ENCODE data around the gene TMEM272. TPM values are rescaled to one million over a fixed set of nuclear protein-coding genes. Genes with fewer than 3 reads are reported as not detected.

TMEM272 gene
- total and polyA plus RNA-seq, 2 of the 13 experiments (the other 11 are each of a cell fraction or from before 2014, with no cell fraction given), result 0.37 to 0.62 TPM

- H4K20me1 ChIP-seq (ENCODE audit: insufficient read depth, low read length), result no peaks in the 10 kb centered on the region
- intact Hi-C loops (cut with micrococcal nuclease; ENCODE audit: unreplicated experiment), result no loop called here
- no TSS peak for BruUV-seq (replicated peaks)
- CTCF ChIA-PET (ENCODE audit: low intra/inter-chr PET ratio, low total read pairs), result no interaction called here
- no peak for ATAC-seq
- POLR2A ChIA-PET, result no interaction called here
- H3K79me2 ChIP-seq (ENCODE audit: insufficient read depth, low read length), result no peaks in the 10 kb centered on the region
- in situ Hi-C loops (cut with HindIII; ENCODE audit: extremely low pct_ligation_motif_present, low pct_unique_long_range_greater_than_20kb), result no loop called here
- H3K27me3 ChIP-seq (ENCODE audit: control insufficient read depth in 1 of 2, insufficient read depth in 2 of 2, low read length in 2 of 2), result no peaks in the 10 kb centered on the region
- H3K9ac ChIP-seq (ENCODE audit: insufficient read depth, low read depth, low read length), result no peak overlapping the region
- no peak overlapping the region for H3K4me3 ChIP-seq (replicated peaks in 1 of 3; ENCODE audit: insufficient read depth in 1 of 3, low read depth in 2 of 3, low read length in 3 of 3)
- 51% methylated on average over 2 of the region's 2 CpGs for WGBS (ENCODE audit: low lambda C conversion rate)
- H3K27ac ChIP-seq (ENCODE audit: extremely low read length, insufficient read depth, low read length), result no peak overlapping the region
- H2AFZ ChIP-seq (ENCODE audit: low read length), result no peak overlapping the region
- TF ChIP-seq ZSCAN9 (CRISPR knock-in tag; IDR thresholded peaks at IDR 0.05; ENCODE audit: borderline replicate concordance), result no peak
- no peak for TF ChIP-seq ZNF563 (CRISPR knock-in tag; IDR thresholded peaks at IDR 0.05)
- no peaks in the 10 kb centered on the region for H3K4me1 ChIP-seq (ENCODE audit: insufficient read depth, low read length)
- no peaks in the 10 kb centered on the region for H3K36me3 ChIP-seq (replicated peaks in 1 of 2; ENCODE audit: control insufficient read depth in 1 of 2, insufficient read depth in 2 of 2, low read length in 2 of 2)
- H3K4me2 ChIP-seq (ENCODE audit: low read depth, low read length), result no peak overlapping the region
- FAIRE-seq, result no peak
- DNase-seq (ENCODE audit: low spot score), result no peak
- H3K9me3 ChIP-seq (ENCODE audit: low read length), result no peaks in the 10 kb centered on the region
These were observed 21.1 kb downstream of the TMEM272 start for GRCh38 chr13:51823863-51824262.

DNA sequence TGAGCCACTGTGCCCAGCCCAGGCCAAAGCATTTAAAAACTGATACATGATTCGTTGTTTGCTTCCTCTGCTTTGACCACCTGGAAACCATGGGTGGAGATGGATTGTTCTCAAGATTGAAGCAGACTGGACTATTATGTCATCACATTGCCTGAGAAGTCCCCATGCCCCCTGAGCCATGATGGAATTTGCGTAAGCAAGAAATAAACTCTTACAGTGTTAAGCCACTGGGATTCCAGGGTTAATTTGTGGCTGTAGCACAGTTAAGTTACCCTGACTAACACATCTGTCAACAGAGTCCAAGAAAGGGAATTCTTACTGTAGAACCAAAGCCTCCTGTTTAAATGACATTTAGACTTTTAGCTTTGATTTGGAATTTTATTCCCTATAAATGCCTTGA, 21.6 kb downstream of the TMEM272 start:
- DNase-seq (ENCODE audit: low spot score) (no peak), FAIRE-seq (no peak), ATAC-seq (no peak)
- no peaks in the 10 kb centered on the region for H3K9me3 ChIP-seq (ENCODE audit: low read length)
- 71% methylated on average over 2 of the region's 2 CpGs for WGBS (ENCODE audit: low lambda C conversion rate)
- H4K20me1 ChIP-seq (ENCODE audit: insufficient read depth, low read length), result no peaks in the 10 kb centered on the region
- no TSS peak for BruUV-seq (replicated peaks)
- H3K4me2 ChIP-seq (ENCODE audit: low read depth, low read length), result no peak overlapping the region
- H3K27me3 ChIP-seq (ENCODE audit: control insufficient read depth in 1 of 2, insufficient read depth in 2 of 2, low read length in 2 of 2), result no peaks in the 10 kb centered on the region
- ChIA-PET CTCF (ENCODE audit: low intra/inter-chr PET ratio, low total read pairs) (no interaction called here), POLR2A (interaction anchor here (1.1 kb wide), 1 partner anchor 23 kb away, joined by 3 read pairs; no protein-coding TSS in a partner anchor)
- H3K36me3 ChIP-seq (replicated peaks in 1 of 2; ENCODE audit: control insufficient read depth in 1 of 2, insufficient read depth in 2 of 2, low read length in 2 of 2), result no peaks in the 10 kb centered on the region
- no peaks in the 10 kb centered on the region for H3K79me2 ChIP-seq (ENCODE audit: insufficient read depth, low read length)
- no peak overlapping the region for H3K27ac ChIP-seq (ENCODE audit: extremely low read length, insufficient read depth, low read length)
- H3K4me1 ChIP-seq (ENCODE audit: insufficient read depth, low read length), result no peaks in the 10 kb centered on the region
- no peak overlapping the region for H2AFZ ChIP-seq (ENCODE audit: low read length)
- no peak overlapping the region for H3K4me3 ChIP-seq (replicated peaks in 1 of 3; ENCODE audit: insufficient read depth in 1 of 3, low read depth in 2 of 3, low read length in 3 of 3)
- H3K9ac ChIP-seq (ENCODE audit: insufficient read depth, low read depth, low read length), result no peak overlapping the region
- intact Hi-C loops (cut with micrococcal nuclease; ENCODE audit: unreplicated experiment) (no loop called here), in situ Hi-C loops (cut with HindIII; ENCODE audit: extremely low pct_ligation_motif_present, low pct_unique_long_range_greater_than_20kb) (no loop called here)
- TF ChIP-seq ZSCAN30 (CRISPR knock-in tag; IDR thresholded peaks at IDR 0.05) (no peak), ZNF333 (CRISPR knock-in tag; IDR thresholded peaks at IDR 0.05; ENCODE audit: borderline replicate concordance) (no peak), ZNF484 (CRISPR knock-in tag; IDR thresholded peaks at IDR 0.05; ENCODE audit: borderline replicate concordance, low read depth) (no peak), ZNF121 (CRISPR knock-in tag; IDR thresholded peaks at IDR 0.05) (no peak), TMF1 (CRISPR knock-in tag; IDR thresholded peaks at IDR 0.05; ENCODE audit: low read depth) (no peak), CENPX (CRISPR knock-in tag; IDR thresholded peaks at IDR 0.05) (no peak), NCOA2 (CRISPR knock-in tag; IDR thresholded peaks at IDR 0.05) (no peak), NFAT5 (CRISPR knock-in tag; IDR thresholded peaks at IDR 0.05) (no peak), PAF1 (CRISPR knock-in tag; IDR thresholded peaks at IDR 0.05) (no peak), FOXJ3 (CRISPR knock-in tag; IDR thresholded peaks at IDR 0.05; ENCODE audit: borderline replicate concordance) (no peak)

Data from HepG2 (cell line).